Liver (tissue), 9 donors: ENCODE results near the gene ATXN1. TPM values are rescaled to one million over a fixed set of nuclear protein-coding genes. Genes with fewer than 3 reads are reported as not detected.

Experiments
- DNase-seq: peaks from one replicate; pipeline ENCODE4 v3.0.0-alpha.2; 2017; ENCODE audit warnings: low spot score
- H3K27ac ChIP-seq, 2 donors: one replicate each; pipeline ENCODE4 v1.7.0; 2013; ENCODE audit warnings: inconsistent platforms in 2 of 2, low read length in 2 of 2, control low read depth in 1 of 2, low read depth in 1 of 2, mild to moderate bottlenecking in 1 of 2
- H3K27me3 ChIP-seq, 4 donors: one replicate each; pipeline versions ENCODE4 v1.6.1 to v1.7.0; 2013; ENCODE audit warnings: low read length in 3 of 4, inconsistent platforms in 1 of 4, mild to moderate bottlenecking in 1 of 4, moderate library complexity in 1 of 4; ENCODE audit not compliant: control insufficient read depth in 4 of 4, insufficient read depth in 4 of 4
- H3K36me3 ChIP-seq, 4 donors: one replicate each; pipeline versions ENCODE4 v1.6.1 to v1.7.0; 2013; ENCODE audit warnings: low read length in 3 of 4, mild to moderate bottlenecking in 3 of 4, low read depth in 1 of 4, moderate library complexity in 1 of 4; ENCODE audit not compliant: control insufficient read depth in 4 of 4, insufficient read depth in 3 of 4
- H3K4me1 ChIP-seq, 4 donors: one replicate each; pipeline versions ENCODE4 v1.6.1 to v1.7.0; 2013; ENCODE audit warnings: low read length in 3 of 4, mild to moderate bottlenecking in 3 of 4, moderate library complexity in 1 of 4; ENCODE audit not compliant: control insufficient read depth in 4 of 4, insufficient read depth in 4 of 4
- H3K4me3 ChIP-seq, 3 donors: one replicate each; pipeline versions ENCODE4 v1.6.1 to v1.7.0; 2013; ENCODE audit warnings: low read length in 3 of 3, control low read depth in 1 of 3, low read depth in 1 of 3, mild to moderate bottlenecking in 1 of 3
- H3K9ac ChIP-seq, 2 donors: one replicate each; pipeline ENCODE4 v1.7.0; 2013; ENCODE audit warnings: low read length in 2 of 2, mild to moderate bottlenecking in 2 of 2, moderate library complexity in 2 of 2, control low read depth in 1 of 2, low read depth in 1 of 2
- H3K9me3 ChIP-seq, 4 donors: one replicate each; pipeline versions ENCODE4 v1.6.1 to v1.7.0; 2013; ENCODE audit warnings: low read length in 3 of 4; ENCODE audit not compliant: control insufficient read depth in 4 of 4
- CTCF ChIP-seq: fragments of 150-350 bp; IDR thresholded peaks from 2 replicates; pipeline ENCODE4 v1.5.1; 2017; ENCODE audit warnings: improper control_type of control experiment, low read depth, low read length; ENCODE audit not compliant: missing input control
- EGR1 ChIP-seq, 2 donors: IDR thresholded peaks; 2 replicates each; pipeline ENCODE4 v1.6.1; 2016 to 2018; ENCODE audit warnings: antibody characterized with exemption in 2 of 2, low read depth in 2 of 2
- FOXA1 ChIP-seq: IDR thresholded peaks from 2 replicates; pipeline ENCODE4 v1.6.1; 2016; ENCODE audit warnings: antibody characterized with exemption
- FOXA2 ChIP-seq: IDR thresholded peaks from 2 replicates; pipeline ENCODE4 v1.6.1; 2016; ENCODE audit warnings: antibody characterized with exemption
- GABPA ChIP-seq, 2 donors: IDR thresholded peaks in 1 of 2; conservative IDR thresholded peaks in 1 of 2; 2 replicates each; pipeline ENCODE4 v1.6.1; 2016; ENCODE audit warnings: antibody characterized with exemption in 2 of 2, mild to moderate bottlenecking in 1 of 2, moderate library complexity in 1 of 2
- HNF4A ChIP-seq, 2 donors: conservative IDR thresholded peaks; 2 replicates each; pipeline ENCODE4 v1.6.1; 2016; ENCODE audit warnings: antibody characterized with exemption in 2 of 2, mild to moderate bottlenecking in 2 of 2
- HNF4G ChIP-seq: IDR thresholded peaks from 2 replicates; pipeline ENCODE4 v1.6.1; 2016; ENCODE audit warnings: antibody characterized with exemption
- JUND ChIP-seq, 2 donors: IDR thresholded peaks; 2 replicates each; pipeline ENCODE4 v1.6.1; 2016; ENCODE audit warnings: antibody characterized with exemption in 2 of 2
- NR2F2 ChIP-seq: IDR thresholded peaks from 2 replicates; pipeline ENCODE4 v1.6.1; 2016; ENCODE audit warnings: antibody characterized with exemption
- RAD21 ChIP-seq, 2 donors: IDR thresholded peaks; 2 replicates each; pipeline ENCODE4 v1.6.1; 2016; ENCODE audit warnings: antibody characterized with exemption in 2 of 2, mild to moderate bottlenecking in 2 of 2
- REST ChIP-seq: IDR thresholded peaks from 2 replicates; pipeline ENCODE4 v1.6.1; 2016; ENCODE audit warnings: antibody characterized with exemption, mild to moderate bottlenecking
- SP1 ChIP-seq: IDR thresholded peaks from 2 replicates; pipeline ENCODE4 v1.6.1; 2018; ENCODE audit warnings: antibody characterized with exemption, mild to moderate bottlenecking
- TAF1 ChIP-seq: conservative IDR thresholded peaks from 2 replicates; pipeline ENCODE4 v1.6.1; 2016; ENCODE audit warnings: antibody characterized with exemption, mild to moderate bottlenecking
- WGBS: extraction: QIAGEN DNeasy Blood & Tissue Kit; methylation state at CpG from one replicate; pipeline ENCODE4 v1.1.7; 2013; 5-methylcytosine and 5-hydroxymethylcytosine counted together
- polyA plus RNA-seq, 2 donors: library from polyadenylated mRNA; stranded (reverse) in 1 of 2; unstranded in 1 of 2; fragments of 200-250 nt in 1 of 2; fragments of >200 nt in 1 of 2; fragmentation: Nextera tagmentation in 1 of 2; extraction: Ambion mirVana in 1 of 2; gene quantifications; one replicate each; pipeline versions ENCODE4 v1.2.1 to v1.2.3, GENCODE V29; 2013 to 2015
- total RNA-seq, 2 donors: library from RNA; depleted of rRNA; stranded (reverse); fragments of >200 nt; gene quantifications; one replicate each; pipeline ENCODE4 v1.2.3, GENCODE V29; 2014
- TF ChIP-seq, protein P1 (sequence below): IDR thresholded peaks from 2 replicates; pipeline ENCODE4 v1.6.1; 2016; ENCODE audit warnings: antibody characterized with exemption
- TF ChIP-seq, protein P2 (sequence below): IDR thresholded peaks from 2 replicates; pipeline ENCODE4 v1.6.1; 2016; ENCODE audit warnings: antibody characterized with exemption
- donor health status: healthy.
- donor health status: healthy.
- donor health status: healthy.
- donor health status: healthy.
- donor health status: healthy.

ATXN1 gene
- total and polyA plus RNA-seq, 4 donors = 4.3 to 29.7 (median 8.2) TPM

DNA sequence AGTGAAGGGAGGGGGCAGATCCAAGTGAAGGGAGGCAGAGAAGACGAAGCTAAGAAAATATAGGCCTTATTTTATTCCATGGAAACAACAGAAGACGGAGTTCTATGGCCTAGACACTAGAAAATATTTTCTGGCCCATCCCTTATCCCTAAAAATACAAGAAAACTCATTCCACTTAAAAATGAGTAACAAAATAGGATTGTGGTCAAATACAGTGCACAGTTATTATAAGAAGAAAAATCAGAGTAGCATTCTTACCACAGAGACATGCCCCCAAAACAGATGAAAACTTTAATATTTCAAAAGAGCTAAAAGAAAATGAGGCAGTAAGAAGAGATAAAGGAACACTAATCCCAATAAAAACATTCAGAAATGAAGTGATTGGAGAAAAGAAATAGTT lies 320.0 kb downstream of the ATXN1 start:
- no peaks in the 10 kb centered on the region for H3K27me3 ChIP-seq
- 96% methylated on average over 2 of the region's 2 CpGs for WGBS
- TF ChIP-seq FOXA2 = no peak
- no peak for TF ChIP-seq GABPA (IDR thresholded peaks at IDR 0.05 in 1 of 2, conservative IDR thresholded peaks at IDR 0.05 in 1 of 2)
- TF ChIP-seq, protein P1, sequence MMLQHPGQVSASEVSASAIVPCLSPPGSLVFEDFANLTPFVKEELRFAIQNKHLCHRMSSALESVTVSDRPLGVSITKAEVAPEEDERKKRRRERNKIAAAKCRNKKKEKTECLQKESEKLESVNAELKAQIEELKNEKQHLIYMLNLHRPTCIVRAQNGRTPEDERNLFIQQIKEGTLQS = no peak
- TF ChIP-seq, protein P2, sequence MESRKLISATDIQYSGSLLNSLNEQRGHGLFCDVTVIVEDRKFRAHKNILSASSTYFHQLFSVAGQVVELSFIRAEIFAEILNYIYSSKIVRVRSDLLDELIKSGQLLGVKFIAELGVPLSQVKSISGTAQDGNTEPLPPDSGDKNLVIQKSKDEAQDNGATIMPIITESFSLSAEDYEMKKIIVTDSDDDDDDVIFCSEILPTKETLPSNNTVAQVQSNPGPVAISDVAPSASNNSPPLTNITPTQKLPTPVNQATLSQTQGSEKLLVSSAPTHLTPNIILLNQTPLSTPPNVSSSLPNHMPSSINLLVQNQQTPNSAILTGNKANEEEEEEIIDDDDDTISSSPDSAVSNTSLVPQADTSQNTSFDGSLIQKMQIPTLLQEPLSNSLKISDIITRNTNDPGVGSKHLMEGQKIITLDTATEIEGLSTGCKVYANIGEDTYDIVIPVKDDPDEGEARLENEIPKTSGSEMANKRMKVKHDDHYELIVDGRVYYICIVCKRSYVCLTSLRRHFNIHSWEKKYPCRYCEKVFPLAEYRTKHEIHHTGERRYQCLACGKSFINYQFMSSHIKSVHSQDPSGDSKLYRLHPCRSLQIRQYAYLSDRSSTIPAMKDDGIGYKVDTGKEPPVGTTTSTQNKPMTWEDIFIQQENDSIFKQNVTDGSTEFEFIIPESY = no peak
- H3K9ac ChIP-seq = no peak overlapping the region
- no peak overlapping the region for H3K27ac ChIP-seq
- DNase-seq = no peak
- peaks cover 0 to 2% (median 0%) of the 10 kb centered on the region in 4 donors for H3K36me3 ChIP-seq
- H3K9me3 ChIP-seq = no peaks in the 10 kb centered on the region
- no peaks in the 10 kb centered on the region for H3K4me1 ChIP-seq
- H3K4me3 ChIP-seq = no peak overlapping the region

DNA sequence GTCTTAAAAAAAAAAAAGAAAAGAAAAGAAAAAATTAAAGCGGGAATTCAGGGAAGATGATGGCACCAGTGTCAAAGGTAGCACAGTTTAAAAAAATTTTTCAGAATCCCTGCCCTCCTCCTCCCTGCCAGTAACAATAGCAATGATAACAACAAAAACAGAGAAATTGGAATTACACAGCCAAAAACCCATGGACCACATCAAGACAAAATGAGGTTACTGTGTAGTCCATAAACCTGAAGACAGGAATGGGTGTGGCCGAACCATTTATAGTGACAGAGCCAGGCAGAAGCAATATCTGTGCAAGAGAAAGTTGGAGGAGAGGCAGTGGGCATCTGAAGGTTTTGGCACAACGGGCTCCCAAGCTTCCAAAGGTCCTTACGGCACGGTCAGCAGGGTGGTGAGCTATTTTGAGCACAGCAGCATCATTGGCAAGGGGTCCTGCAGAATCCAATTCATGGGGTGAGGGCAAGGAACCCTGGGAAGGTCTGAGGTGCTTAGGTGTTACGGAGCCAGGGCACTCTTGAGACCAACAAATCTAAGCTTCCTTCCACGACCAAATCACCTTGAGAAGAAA lies 320.5 kb downstream of the ATXN1 start:
- DNase-seq = no peak
- Histone ChIP-seq H3K4me3 (no peak overlapping the region), H3K4me1 (no peaks in the 10 kb centered on the region), H3K36me3 (peaks cover 0 to 2% (median 0%) of the 10 kb centered on the region in 4 donors), H3K9me3 (no peaks in the 10 kb centered on the region), H3K27ac (no peak overlapping the region), H3K9ac (no peak overlapping the region), H3K27me3 (no peaks in the 10 kb centered on the region)
- no peak for TF ChIP-seq RAD21 (IDR thresholded peaks at IDR 0.05)
- no peak for TF ChIP-seq EGR1 (IDR thresholded peaks at IDR 0.05; ENCODE audit: low read depth in 2 of 2)
- no peak for TF ChIP-seq NR2F2
- TF ChIP-seq JUND (IDR thresholded peaks at IDR 0.05) = no peak
- TF ChIP-seq HNF4A (conservative IDR thresholded peaks at IDR 0.05) = no peak
- TF ChIP-seq TAF1 = no peak
- TF ChIP-seq SP1 = no peak
- no peak for TF ChIP-seq CTCF
- no peak for TF ChIP-seq HNF4G
- no peak for TF ChIP-seq REST
- TF ChIP-seq, protein P1 = no peak
- no peak for TF ChIP-seq FOXA1
- TF ChIP-seq, protein P2 = no peak
- WGBS = 97% methylated on average over 7 of the region's 7 CpGs
